ENCODE measurements around the gene OCRL.
"Not testable (repeated sequence)": the region's sequence is repeated elsewhere in the genome, so short reads cannot be mapped to it uniquely, and the experiment has no call there.

Gene OCRL

DNA sequence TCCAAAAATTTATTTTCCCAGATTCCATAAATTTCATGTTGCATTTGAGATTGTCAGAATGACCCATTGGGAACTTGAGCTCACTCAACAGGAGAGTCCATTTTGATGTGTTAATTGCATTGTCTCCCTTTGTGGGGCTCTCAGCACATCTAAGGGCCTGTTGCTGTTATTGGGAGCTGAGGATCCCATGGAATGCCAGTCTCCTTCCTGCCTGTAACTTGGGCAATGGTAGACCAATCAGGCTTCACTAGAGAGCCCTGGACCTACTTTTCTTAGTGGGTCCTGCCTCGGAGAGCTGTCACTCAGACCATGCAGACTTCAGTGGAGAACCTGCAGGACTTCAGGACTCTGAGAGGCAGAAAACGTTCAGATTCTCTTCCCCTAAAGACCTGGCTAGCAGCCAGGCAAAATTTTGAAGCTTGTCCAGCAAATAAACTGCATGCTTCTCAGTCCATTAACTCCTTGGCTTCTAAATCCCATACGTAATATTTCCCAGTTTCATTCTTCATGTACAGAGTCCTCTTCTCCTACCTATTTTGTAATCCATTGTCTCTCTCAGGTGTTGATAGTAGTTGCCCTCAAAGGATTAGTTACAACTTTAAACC lies 25.1 kb downstream of the OCRL start:
- TF ChIP-seq, protein P1, sequence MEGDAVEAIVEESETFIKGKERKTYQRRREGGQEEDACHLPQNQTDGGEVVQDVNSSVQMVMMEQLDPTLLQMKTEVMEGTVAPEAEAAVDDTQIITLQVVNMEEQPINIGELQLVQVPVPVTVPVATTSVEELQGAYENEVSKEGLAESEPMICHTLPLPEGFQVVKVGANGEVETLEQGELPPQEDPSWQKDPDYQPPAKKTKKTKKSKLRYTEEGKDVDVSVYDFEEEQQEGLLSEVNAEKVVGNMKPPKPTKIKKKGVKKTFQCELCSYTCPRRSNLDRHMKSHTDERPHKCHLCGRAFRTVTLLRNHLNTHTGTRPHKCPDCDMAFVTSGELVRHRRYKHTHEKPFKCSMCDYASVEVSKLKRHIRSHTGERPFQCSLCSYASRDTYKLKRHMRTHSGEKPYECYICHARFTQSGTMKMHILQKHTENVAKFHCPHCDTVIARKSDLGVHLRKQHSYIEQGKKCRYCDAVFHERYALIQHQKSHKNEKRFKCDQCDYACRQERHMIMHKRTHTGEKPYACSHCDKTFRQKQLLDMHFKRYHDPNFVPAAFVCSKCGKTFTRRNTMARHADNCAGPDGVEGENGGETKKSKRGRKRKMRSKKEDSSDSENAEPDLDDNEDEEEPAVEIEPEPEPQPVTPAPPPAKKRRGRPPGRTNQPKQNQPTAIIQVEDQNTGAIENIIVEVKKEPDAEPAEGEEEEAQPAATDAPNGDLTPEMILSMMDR (IDR thresholded peaks at IDR 0.05; ENCODE audit: low read depth, low read length, missing control alignments) = no peak
- in situ Hi-C loops (cut with HindIII; ENCODE audit: low sequenced_read_pairs) = no loop called here
- no peak overlapping the region for H3K4me3 ChIP-seq (ENCODE audit: low read depth, low read length)
- DNase-seq (ENCODE audit: low read depth) = peak; percentile 39

DNA sequence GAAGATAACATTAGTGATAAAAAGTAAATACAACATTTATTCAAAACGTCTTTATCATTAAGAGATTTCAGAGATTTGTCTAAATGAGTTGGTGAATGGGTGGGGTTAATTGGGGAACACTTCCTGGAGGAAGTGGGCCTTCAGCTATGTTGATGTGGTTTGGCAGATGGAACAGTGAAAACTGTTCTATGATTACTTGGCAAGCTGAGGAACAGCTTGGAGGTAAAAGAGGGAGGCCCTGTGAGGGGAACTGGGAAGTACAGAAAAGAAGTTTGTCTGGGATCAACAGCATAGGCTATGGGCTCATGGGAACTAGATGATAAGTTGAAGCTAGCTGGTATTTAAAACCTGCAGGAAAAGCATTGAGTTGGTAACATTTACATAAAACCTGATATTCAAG lies 26.0 kb downstream of the OCRL start:
- H3K4me3 ChIP-seq (ENCODE audit: low read depth, low read length) = no peak overlapping the region
- TF ChIP-seq, protein P1 (IDR thresholded peaks at IDR 0.05; ENCODE audit: low read depth, low read length, missing control alignments) = no peak
- in situ Hi-C loops (cut with HindIII; ENCODE audit: low sequenced_read_pairs) = no loop called here
- peak; percentile 26 for DNase-seq (ENCODE audit: low read depth)

DNA sequence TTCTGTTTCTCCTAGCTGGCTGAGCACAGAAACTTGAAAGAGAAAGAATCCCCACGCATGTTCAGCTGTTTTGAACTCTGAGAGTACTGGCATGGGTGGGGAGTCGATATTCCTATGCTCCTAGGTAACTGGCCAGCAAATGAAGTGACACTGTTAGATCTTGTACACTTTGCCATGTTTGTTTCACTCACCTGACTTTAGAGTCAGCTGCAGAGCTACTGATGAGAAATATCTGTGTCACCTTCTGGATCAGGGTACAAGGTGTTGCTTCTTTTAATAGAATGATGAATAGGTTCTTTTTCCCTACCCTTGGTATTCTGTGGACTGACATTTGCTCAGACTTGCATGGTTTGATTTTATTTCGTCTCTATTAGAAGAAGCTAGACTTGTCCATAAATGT lies 28.3 kb downstream of the OCRL start:
- no peak for DNase-seq (ENCODE audit: low read depth)
- in situ Hi-C loops (cut with HindIII; ENCODE audit: low sequenced_read_pairs) = no loop called here
- no peak overlapping the region for H3K4me3 ChIP-seq (ENCODE audit: low read depth, low read length)
- TF ChIP-seq, protein P1 (IDR thresholded peaks at IDR 0.05; ENCODE audit: low read depth, low read length, missing control alignments) = no peak

DNA sequence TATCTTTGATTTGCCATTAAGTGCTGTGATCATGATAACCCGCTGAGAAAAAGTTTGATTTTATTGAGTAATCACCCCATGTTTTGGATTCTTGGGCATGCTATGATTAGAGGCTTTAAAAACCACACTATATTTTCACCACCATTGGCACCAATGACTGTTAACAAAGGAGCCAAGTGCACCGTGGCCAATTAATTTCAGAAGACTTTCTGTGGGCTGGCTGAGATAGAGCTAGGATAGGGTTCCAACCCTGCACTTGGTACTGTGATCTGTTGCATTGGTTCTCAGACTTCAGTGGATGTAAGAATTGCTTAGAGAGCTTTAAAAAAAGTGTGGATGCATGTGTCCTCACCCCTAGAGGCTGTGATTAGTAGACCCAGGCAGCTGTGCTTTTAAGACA lies 32.4 kb downstream of the OCRL start:
- in situ Hi-C loops (cut with HindIII; ENCODE audit: low sequenced_read_pairs) = no loop called here
- H3K4me3 ChIP-seq (ENCODE audit: low read depth, low read length) = no peak overlapping the region
- TF ChIP-seq, protein P1 (IDR thresholded peaks at IDR 0.05; ENCODE audit: low read depth, low read length, missing control alignments) = no peak
- peak; percentile 40 for DNase-seq (ENCODE audit: low read depth)

DNA sequence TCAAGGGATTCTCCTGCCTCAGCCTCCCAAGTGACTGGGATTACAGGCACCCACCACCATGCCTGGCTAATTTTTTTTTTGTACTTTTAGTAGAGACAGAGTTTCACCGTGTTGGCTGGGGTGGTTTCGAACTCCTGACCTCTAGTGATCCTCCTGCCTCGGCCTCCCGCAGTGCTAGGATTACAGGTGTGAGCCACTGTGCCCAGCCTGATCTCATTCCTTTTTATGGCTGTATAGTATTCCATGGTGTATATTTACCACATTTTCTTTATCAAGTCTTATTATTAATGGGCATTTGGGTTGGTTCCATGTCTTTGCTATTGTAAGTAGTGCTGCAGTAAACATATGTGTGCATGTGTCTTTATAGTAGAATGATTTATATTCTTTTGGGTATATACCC lies 33.6 kb downstream of the OCRL start:
- H3K4me3 ChIP-seq (ENCODE audit: low read depth, low read length); in situ Hi-C loops (cut with HindIII; ENCODE audit: low sequenced_read_pairs); DNase-seq (ENCODE audit: low read depth): not testable (repeated sequence)

DNA sequence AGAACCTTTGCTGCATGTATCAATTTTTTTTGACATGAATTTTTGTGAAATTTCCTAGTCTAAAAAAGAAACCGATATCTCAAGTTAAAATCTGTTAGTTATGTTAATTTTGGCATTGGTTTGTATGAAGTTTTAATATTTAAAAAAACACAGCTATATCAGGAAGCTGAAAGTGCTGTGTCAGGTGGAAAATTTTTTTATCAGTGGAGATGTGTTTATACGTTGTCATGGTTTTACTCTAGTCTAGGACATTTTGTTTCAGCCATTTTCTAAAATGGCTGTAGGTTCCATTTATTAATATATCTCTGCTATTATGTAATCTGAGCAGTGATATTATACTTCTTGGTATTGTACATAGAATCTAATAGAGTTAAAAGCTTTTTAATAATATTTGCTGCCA lies 34.2 kb downstream of the OCRL start:
- H3K4me3 ChIP-seq (ENCODE audit: low read depth, low read length) = no peak overlapping the region
- DNase-seq (ENCODE audit: low read depth) = no peak
- in situ Hi-C loops (cut with HindIII; ENCODE audit: low sequenced_read_pairs) = no loop called here
- TF ChIP-seq, protein P1 (IDR thresholded peaks at IDR 0.05; ENCODE audit: low read depth, low read length, missing control alignments) = no peak

DNA sequence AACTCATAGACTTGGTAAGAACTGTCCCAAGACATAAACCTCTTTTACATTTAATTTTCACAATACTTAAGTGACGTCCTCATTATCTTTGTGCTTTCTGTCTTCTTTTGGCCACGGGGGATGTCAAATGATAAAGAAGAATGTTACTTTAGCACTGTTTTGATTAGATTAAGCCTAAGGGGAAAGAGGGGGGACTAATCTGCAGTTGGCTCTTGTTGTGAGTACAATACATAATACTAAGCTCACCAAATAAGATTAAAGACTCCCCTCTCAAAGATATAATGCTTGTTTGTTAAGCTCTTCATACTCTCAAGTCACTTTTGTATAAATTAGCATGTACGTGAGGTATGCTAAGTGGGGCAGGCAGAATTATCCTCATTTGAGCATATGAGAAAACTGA lies 36.5 kb downstream of the OCRL start:
- in situ Hi-C loops (cut with HindIII; ENCODE audit: low sequenced_read_pairs) = no loop called here
- TF ChIP-seq, protein P1 (IDR thresholded peaks at IDR 0.05; ENCODE audit: low read depth, low read length, missing control alignments) = no peak
- no peak overlapping the region for H3K4me3 ChIP-seq (ENCODE audit: low read depth, low read length)
- no peak for DNase-seq (ENCODE audit: low read depth)
